ENCODE data around the gene FRY. TPM values are rescaled to one million over a fixed set of nuclear protein-coding genes. Genes with fewer than 3 reads are reported as not detected.

The FRY gene
- total and polyA plus RNA-seq, 9 of the 15 experiments (the other 6 are each of a cell fraction or from before 2014, with no cell fraction given), result 0.03 to 0.31 (median 0.11) TPM; not detected in 3

- TF ChIP-seq CREB1 (IDR thresholded peaks at IDR 0.05), result no peak
- no peak for TF ChIP-seq CREB1 (CRISPR knock-in tag; IDR thresholded peaks at IDR 0.05)
- no peak for TF ChIP-seq ATF2 (CRISPR knock-in tag; IDR thresholded peaks at IDR 0.05)
Observed at GRCh38 chr13:32059511-32059984, 28.0 kb downstream of the FRY start (continued).

GRCh38 chr13:32060401-32060878, 28.9 kb downstream of the FRY start:
- Histone ChIP-seq H3K4me2 (ENCODE audit: insufficient read depth, low read length) (no peak overlapping the region), H3K36me3 (ENCODE audit: control insufficient read depth, insufficient read depth, low read length) (no peaks in the 10 kb centered on the region), H3K9me1 (ENCODE audit: control insufficient read depth, insufficient read depth, low read length) (no peaks in the 10 kb centered on the region), H3K9me3 (replicated peaks; ENCODE audit: control insufficient read depth, insufficient read depth, low read depth, low read length) (no peaks in the 10 kb centered on the region), H3K9ac (ENCODE audit: insufficient read depth in 1 of 2, low read depth in 2 of 2, low read length in 2 of 2) (no peak overlapping the region), H4K20me1 (replicated peaks; ENCODE audit: control insufficient read depth, insufficient read depth, low read length) (no peaks in the 10 kb centered on the region), H2AFZ (ENCODE audit: low read depth, low read length) (no peak overlapping the region), H3K27ac (ENCODE audit: extremely low read depth, low read depth, low read length) (no peak overlapping the region), H3K4me1 (replicated peaks in 1 of 2; ENCODE audit: control insufficient read depth in 2 of 2, insufficient read depth in 2 of 2, low read length in 2 of 2) (no peaks in the 10 kb centered on the region), H3K4me3 (no peak overlapping the region), H3K79me2 (ENCODE audit: control insufficient read depth, insufficient read depth, low read length) (no peaks in the 10 kb centered on the region), H3K27me3 (ENCODE audit: control insufficient read depth in 2 of 2, insufficient read depth in 2 of 2, low read length in 2 of 2) (no peaks in the 10 kb centered on the region)
- DNase-seq (ENCODE audit: extremely low read depth in 1 of 4, low spot score in 3 of 4) (no peak), ATAC-seq (no peak), FAIRE-seq (no peak)
- intact Hi-C loops (cut with micrococcal nuclease) (no loop called here), in situ Hi-C loops (cut with MboI) (no loop called here)
- ChIA-PET POLR2A (no interaction called here), CTCF (ENCODE audit: low intra/inter-chr PET ratio) (no interaction called here)
- no peak for TF ChIP-seq ARID1B (IDR thresholded peaks at IDR 0.05)
- TF ChIP-seq HNRNPH1 (optimal IDR thresholded peaks at IDR 0.05; ENCODE audit: low read depth, low read length), result no peak
- TF ChIP-seq ZNF639 (CRISPR knock-in tag; conservative IDR thresholded peaks at IDR 0.05 in 1 of 2, IDR thresholded peaks at IDR 0.05 in 1 of 2), result no peak
- no peak for TF ChIP-seq ARNT (IDR thresholded peaks at IDR 0.05)
- no peak for TF ChIP-seq ETV5 (CRISPR knock-in tag; IDR thresholded peaks at IDR 0.05; ENCODE audit: low read depth)
- no peak for TF ChIP-seq CTCF (IDR thresholded peaks at IDR 0.05 in 2 of 3, conservative IDR thresholded peaks at IDR 0.05 in 1 of 3; ENCODE audit: insufficient read depth in 2 of 3, low read depth in 1 of 3, low read length in 3 of 3)
- TF ChIP-seq STAT5A (IDR thresholded peaks at IDR 0.05; ENCODE audit: borderline replicate concordance, low read length), result no peak
- TF ChIP-seq RCOR1 (IDR thresholded peaks at IDR 0.05; ENCODE audit: borderline replicate concordance in 1 of 2, low read depth in 2 of 2, low read length in 2 of 2), result no peak
- no peak for TF ChIP-seq NR2C1 (IDR thresholded peaks at IDR 0.05)
- no peak for TF ChIP-seq NR2C1 (tag; IDR thresholded peaks at IDR 0.05)
- no peak for TF ChIP-seq LARP7 (IDR thresholded peaks at IDR 0.05)
- no peak for TF ChIP-seq SAFB2 (IDR thresholded peaks at IDR 0.05; ENCODE audit: borderline replicate concordance, low read depth, low read length, severe bottlenecking)
- TF ChIP-seq PHF8 (IDR thresholded peaks at IDR 0.05; ENCODE audit: borderline replicate concordance, low read length), result no peak
- TF ChIP-seq NFYB (IDR thresholded peaks at IDR 0.05; ENCODE audit: extremely low read depth, insufficient read length), result no peak
- no peak for TF ChIP-seq POLR2A (conservative IDR thresholded peaks at IDR 0.05)
- TF ChIP-seq ZNF217 (CRISPR knock-in tag; IDR thresholded peaks at IDR 0.05), result no peak
- WGBS (ENCODE audit: insufficient coverage, low coverage, missing lambda C conversion rate), result 0% methylated on average over 5 of the region's 5 CpGs
- no TSS peak for BruUV-seq (replicated peaks)

Data from K562 (cell line).